Osteocyte (in vitro differentiated cells): Measurements from ENCODE around the gene MRPS18C. TPM values are rescaled to one million over a fixed set of nuclear protein-coding genes. Genes with fewer than 3 reads are reported as not detected.
"Not testable (repeated sequence)": the region's sequence is repeated elsewhere in the genome, so short reads cannot be mapped to it uniquely, and the experiment has no call there.

ENCODE experiments used
- DNase-seq: peaks from one replicate; pipeline ENCODE4 v3.0.0; 2021; ENCODE audit warnings: mixed read lengths; ENCODE audit not compliant: unreplicated experiment; ENCODE audit errors: extremely low spot score
- H3K27ac Mint-ChIP-seq: one replicate; pipeline ENCODE4 v1.8.0; 2021; ENCODE audit warnings: mild to moderate bottlenecking, mixed read lengths; ENCODE audit not compliant: unreplicated experiment
- H3K27me3 Mint-ChIP-seq: one replicate; pipeline ENCODE4 v1.8.0; 2021; ENCODE audit warnings: mixed read lengths; ENCODE audit not compliant: unreplicated experiment
- H3K36me3 Mint-ChIP-seq: one replicate; pipeline ENCODE4 v1.8.0; 2021; ENCODE audit warnings: mixed read lengths; ENCODE audit not compliant: unreplicated experiment
- H3K4me1 Mint-ChIP-seq: one replicate; pipeline ENCODE4 v1.8.0; 2021; ENCODE audit warnings: mixed read lengths; ENCODE audit not compliant: unreplicated experiment
- H3K4me3 Mint-ChIP-seq: one replicate; pipeline ENCODE4 v1.8.0; 2021; ENCODE audit warnings: mild to moderate bottlenecking, moderate library complexity, mixed read lengths; ENCODE audit not compliant: unreplicated experiment
- H3K9me3 Mint-ChIP-seq: one replicate; pipeline ENCODE4 v1.8.0; 2021; ENCODE audit warnings: mixed read lengths; ENCODE audit not compliant: unreplicated experiment
- CTCF ChIP-seq: fragments of 200-600 bp; sonication (generic); IDR thresholded peaks from 2 replicates; pipeline ENCODE4 v1.5.0; 2021; ENCODE audit warnings: antibody characterized with exemption, mild to moderate bottlenecking, moderate library complexity
- total RNA-seq: library from RNA; stranded (reverse); gene quantifications from 2 replicates; pipeline ENCODE4 v1.2.1, GENCODE V29; 2021

Gene MRPS18C
- total RNA-seq, 1 donor from 2014 or later, result 38.9 TPM

GRCh38 chr4:83498187-83498586, 42.3 kb downstream of the MRPS18C start:
- no peak overlapping the region for H3K4me3 Mint-ChIP-seq
- no peaks in the 10 kb centered on the region for H3K9me3 Mint-ChIP-seq
- no peak overlapping the region for H3K27ac Mint-ChIP-seq
- H3K27me3 Mint-ChIP-seq, result peaks cover 25% of the 10 kb centered on the region
- no peak for DNase-seq
- no peaks in the 10 kb centered on the region for H3K36me3 Mint-ChIP-seq
- TF ChIP-seq CTCF, result no peak
- no peaks in the 10 kb centered on the region for H3K4me1 Mint-ChIP-seq

GRCh38 chr4:83501671-83502070, 45.8 kb downstream of the MRPS18C start:
- not testable (repeated sequence) for H3K9me3 Mint-ChIP-seq, H3K27ac Mint-ChIP-seq, H3K4me1 Mint-ChIP-seq, H3K4me3 Mint-ChIP-seq, DNase-seq, H3K36me3 Mint-ChIP-seq
- H3K27me3 Mint-ChIP-seq, result peaks cover 19% of the 10 kb centered on the region

- H3K4me1 Mint-ChIP-seq, result no peaks in the 10 kb centered on the region
Measured at GRCh38 chr4:83503974-83504373, 48.1 kb downstream of the MRPS18C start.

GRCh38 chr4:83504503-83504902, 48.6 kb downstream of the MRPS18C start:
- no peaks in the 10 kb centered on the region for H3K4me1 Mint-ChIP-seq
- H3K27me3 Mint-ChIP-seq, result peaks cover 4% of the 10 kb centered on the region
- no peak overlapping the region for H3K27ac Mint-ChIP-seq
- H3K36me3 Mint-ChIP-seq, result no peaks in the 10 kb centered on the region
- no peak for DNase-seq
- no peaks in the 10 kb centered on the region for H3K9me3 Mint-ChIP-seq
- no peak for TF ChIP-seq CTCF
- H3K4me3 Mint-ChIP-seq, result no peak overlapping the region

More at GRCh38 chr4:83503974-83504373, 48.1 kb downstream of the MRPS18C start:
- TF ChIP-seq CTCF, result no peak
- Mint-ChIP-seq H3K36me3 (no peaks in the 10 kb centered on the region), H3K4me3 (no peak overlapping the region), H3K27ac (no peak overlapping the region), H3K27me3 (peaks cover 4% of the 10 kb centered on the region), H3K9me3 (no peaks in the 10 kb centered on the region)
- no peak for DNase-seq

GRCh38 chr4:83504996-83505395, 49.1 kb downstream of the MRPS18C start:
- Mint-ChIP-seq H3K36me3 (no peaks in the 10 kb centered on the region), H3K4me3 (no peak overlapping the region), H3K27ac (no peak overlapping the region), H3K27me3 (peaks cover 4% of the 10 kb centered on the region), H3K4me1 (no peaks in the 10 kb centered on the region), H3K9me3 (no peaks in the 10 kb centered on the region)
- TF ChIP-seq CTCF, result no peak
- no peak for DNase-seq

- not testable (repeated sequence) for DNase-seq, H3K27ac Mint-ChIP-seq, H3K4me3 Mint-ChIP-seq, H3K27me3 Mint-ChIP-seq, H3K9me3 Mint-ChIP-seq, H3K36me3 Mint-ChIP-seq, H3K4me1 Mint-ChIP-seq
- peak; percentile 54 for TF ChIP-seq CTCF
Measured at GRCh38 chr4:83509156-83509585, 53.3 kb downstream of the MRPS18C start.
